RWPE1 (cell line): ENCODE measurements around the gene CLASP1.

ENCODE experiments used
- CTCF ChIA-PET: fragments of 350-600 bp; sonication (Branson Sonifier 250); formaldehyde crosslinking; extraction: SDS; loops from one replicate; lab custom pipeline; 2021; lab: Yijun Ruan, JAX
- POLR2A ChIA-PET: fragments of 400-600 bp; formaldehyde crosslinking; extraction: SDS; loops from one replicate; lab custom pipeline; 2020; ENCODE audit warnings: antibody characterized with exemption; ENCODE audit not compliant: low non-redundant PET; lab: Yijun Ruan, JAX
- DNase-seq: peaks from one replicate; pipeline ENCODE4 v3.0.0; 2012; ENCODE audit warnings: low spot score
- H3K27ac ChIP-seq: fragments of 450-650 bp; 2 replicates; pipeline ENCODE4 v1.5.1; 2017
- CTCF ChIP-seq: fragments of 450-650 bp; conservative IDR thresholded peaks from 2 replicates; pipeline ENCODE4 v1.5.1; 2017; ENCODE audit warnings: low read depth, mild to moderate bottlenecking

The CLASP1 gene

GRCh38 chr2:121456325-121456724 lies 192.9 kb downstream of the CLASP1 start:
- no peak for DNase-seq
- no peak for TF ChIP-seq CTCF
- CTCF ChIA-PET = interaction anchor here (1.0 kb wide), 1 partner anchor 328 kb away, joined by 4 read pairs; no protein-coding TSS in a partner anchor
- no peak overlapping the region for H3K27ac ChIP-seq
- POLR2A ChIA-PET = no interaction called here

GRCh38 chr2:121455446-121455845 lies 193.8 kb downstream of the CLASP1 start:
- POLR2A ChIA-PET = no interaction called here

GRCh38 chr2:121454549-121455090 lies 194.6 kb downstream of the CLASP1 start:
- CTCF ChIA-PET = no interaction called here
- POLR2A ChIA-PET = no interaction called here
- no peak for TF ChIP-seq CTCF
- DNase-seq = no peak
- H3K27ac ChIP-seq = no peak overlapping the region

More at GRCh38 chr2:121455446-121455845, 193.8 kb downstream of the CLASP1 start:
- CTCF ChIA-PET = interaction anchor here (1.0 kb wide), 1 partner anchor 327 kb away, joined by 4 read pairs; no protein-coding TSS in a partner anchor
- H3K27ac ChIP-seq = no peak overlapping the region
- no peak for TF ChIP-seq CTCF
- no peak for DNase-seq

GRCh38 chr2:121451398-121451797 lies 197.9 kb downstream of the CLASP1 start:
- DNase-seq = no peak
- no peak for TF ChIP-seq CTCF
- POLR2A ChIA-PET = no interaction called here
- no peak overlapping the region for H3K27ac ChIP-seq
- CTCF ChIA-PET = no interaction called here

- TF ChIP-seq CTCF = no peak
- POLR2A ChIA-PET = no interaction called here
- DNase-seq = no peak
- CTCF ChIA-PET = no interaction called here
- H3K27ac ChIP-seq = no peak overlapping the region
Measured at GRCh38 chr2:121450301-121450700, 199.0 kb downstream of the CLASP1 start.

GRCh38 chr2:121446647-121447241 lies 202.5 kb downstream of the CLASP1 start:
- H3K27ac ChIP-seq = no peak overlapping the region
- DNase-seq = no peak
- POLR2A ChIA-PET = no interaction called here
- TF ChIP-seq CTCF = no peak
- CTCF ChIA-PET = interaction anchor here (0.5 to 0.6 kb wide), 2 partner anchors 252 to 272 kb away, joined by 3 to 5 read pairs; no protein-coding TSS in a partner anchor
